Measurements from ENCODE around the gene SRGAP3.

Gene SRGAP3

DNA sequence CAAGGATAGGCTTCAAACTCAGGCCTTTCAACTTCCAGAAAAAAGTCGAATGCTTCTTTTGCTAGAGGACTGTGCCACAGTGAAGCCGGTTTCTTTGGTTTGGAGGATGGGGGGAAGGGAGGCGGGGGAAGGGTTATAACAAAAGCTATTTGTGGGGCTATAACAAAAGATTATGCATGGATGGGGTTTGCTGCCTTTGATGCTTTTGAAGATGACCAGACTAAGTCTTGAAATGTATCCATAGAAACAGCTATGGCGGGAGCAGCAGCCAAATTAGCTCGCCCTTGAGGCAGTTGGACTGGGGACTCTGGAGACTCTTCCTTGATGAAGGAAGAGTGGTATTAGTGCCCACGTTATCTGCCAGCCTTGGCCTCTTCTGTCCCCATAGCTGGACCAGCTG is 47.5 kb downstream of the SRGAP3 start:
- DNase-seq (ENCODE audit: low read depth in 3 of 3) = no peak

- DNase-seq (ENCODE audit: low read depth in 3 of 3) = no peak
Measured at GRCh38 chr3:9201266-9201665, 48.2 kb downstream of the SRGAP3 start.

GRCh38 chr3:9199775-9200174 is 49.7 kb downstream of the SRGAP3 start:
- DNase-seq (ENCODE audit: low read depth in 3 of 3) = no peak

DNA sequence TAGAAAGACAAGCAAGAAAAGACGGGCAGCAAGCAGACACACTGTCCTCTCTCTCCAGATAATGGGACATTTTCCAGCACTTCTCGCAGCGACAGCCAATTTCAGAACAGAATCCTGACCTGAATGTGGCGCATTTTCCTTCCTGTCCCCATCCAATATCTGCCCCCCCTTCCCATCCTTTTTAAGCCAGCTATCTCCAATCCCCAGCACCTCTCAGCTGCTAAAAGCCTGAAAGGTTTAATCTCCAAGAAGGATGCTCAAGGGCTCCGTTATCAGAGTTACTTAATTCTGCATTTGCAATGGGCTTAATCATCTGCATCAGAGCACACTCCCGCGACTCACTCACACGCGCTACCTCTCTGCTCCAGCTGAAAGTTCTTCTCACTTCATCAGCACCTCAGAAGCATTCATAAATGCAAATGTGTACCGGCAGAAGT is 50.5 kb downstream of the SRGAP3 start:
- DNase-seq (ENCODE audit: low read depth in 3 of 3) = no peak

DNA sequence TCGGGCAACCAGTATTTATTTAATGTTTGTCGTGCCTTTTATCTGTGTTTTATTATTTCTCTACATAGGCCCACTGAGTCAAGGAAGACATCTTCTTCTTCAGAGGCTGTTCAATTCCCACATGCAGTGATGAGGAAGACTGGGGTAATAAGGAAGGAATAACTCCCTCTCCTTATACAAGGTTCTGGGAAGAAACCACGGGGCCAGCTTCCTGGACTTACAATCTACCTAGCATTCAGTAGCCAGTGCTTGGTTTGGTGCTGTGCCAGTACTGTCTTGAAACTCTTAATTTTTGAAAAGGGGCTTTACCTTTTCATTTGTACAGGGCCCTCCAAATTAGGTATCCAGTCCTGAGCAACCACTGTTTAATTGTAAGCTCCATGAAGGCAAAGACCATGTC is 51.2 kb downstream of the SRGAP3 start:
- DNase-seq (ENCODE audit: low read depth in 3 of 3) = no peak

DNA sequence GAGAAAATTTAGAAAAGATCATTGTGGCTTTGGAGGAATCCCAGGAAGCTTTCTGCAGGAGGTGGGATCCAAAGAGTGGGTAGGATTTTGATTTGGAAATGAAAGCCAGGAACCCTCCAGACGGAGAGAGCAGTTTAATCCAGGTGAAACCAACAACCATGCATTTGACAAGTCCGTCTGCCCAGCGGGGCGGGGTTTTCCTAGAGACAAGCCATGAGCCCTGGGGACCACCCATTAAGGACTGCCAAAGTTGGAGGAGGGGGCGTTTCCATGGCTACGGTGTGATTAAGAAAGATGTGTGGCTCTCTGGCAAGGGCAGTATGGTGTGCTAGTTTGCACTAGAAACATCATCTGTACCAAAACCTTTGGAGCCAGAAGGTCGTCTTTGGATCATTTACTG is 53.4 kb downstream of the SRGAP3 start:
- DNase-seq (ENCODE audit: low read depth in 3 of 3) = no peak

GRCh38 chr3:9195390-9195789 is 54.1 kb downstream of the SRGAP3 start:
- no peak for DNase-seq (ENCODE audit: low read depth in 3 of 3)

DNA sequence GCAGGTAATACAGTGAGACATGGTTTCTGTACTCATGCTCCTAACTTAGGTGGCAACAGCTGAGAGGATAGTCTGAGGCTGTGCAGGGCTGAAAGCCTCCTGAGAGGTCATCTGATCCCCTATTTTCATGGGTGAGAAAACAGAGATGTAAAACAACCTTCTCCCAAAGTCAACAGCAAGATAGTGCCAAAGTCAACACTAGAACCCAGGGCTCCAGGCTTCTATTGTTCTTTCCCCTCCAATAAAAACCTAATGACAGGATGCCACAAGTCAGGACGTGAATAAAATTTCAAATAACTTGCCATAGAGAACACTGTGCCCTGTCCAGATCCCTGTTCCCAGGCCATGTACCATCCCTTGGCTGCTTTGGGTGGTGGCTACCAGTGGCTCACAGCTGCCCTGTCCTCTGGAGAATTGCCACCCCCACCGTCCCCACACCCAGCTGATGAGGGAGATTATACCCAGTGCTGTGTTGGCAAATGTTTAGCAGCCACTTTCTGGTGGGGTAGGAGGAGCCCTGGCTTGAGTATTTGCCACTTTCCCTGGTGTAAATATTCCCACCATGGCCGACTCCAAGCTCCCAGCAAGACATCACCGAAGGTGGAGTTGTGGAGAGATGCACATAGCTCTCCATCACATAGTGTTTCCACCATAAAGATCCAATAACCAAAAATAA is 54.8 kb downstream of the SRGAP3 start:
- no peak for DNase-seq (ENCODE audit: low read depth in 3 of 3)

- DNase-seq (ENCODE audit: low read depth in 3 of 3) = no peak
Measured at GRCh38 chr3:9193633-9194195, 55.7 kb downstream of the SRGAP3 start.

- DNase-seq (ENCODE audit: low read depth in 3 of 3) = no peak
Measured at GRCh38 chr3:9193211-9193610, 56.2 kb downstream of the SRGAP3 start.

GRCh38 chr3:9192248-9193025 is 57.0 kb downstream of the SRGAP3 start:
- no peak for DNase-seq (ENCODE audit: low read depth in 3 of 3)

- no peak for DNase-seq (ENCODE audit: low read depth in 3 of 3)
Measured at GRCh38 chr3:9190276-9190675, 59.2 kb downstream of the SRGAP3 start.

- DNase-seq (ENCODE audit: low read depth in 3 of 3) = no peak
Measured at GRCh38 chr3:9188583-9188982, 60.9 kb downstream of the SRGAP3 start.

DNA sequence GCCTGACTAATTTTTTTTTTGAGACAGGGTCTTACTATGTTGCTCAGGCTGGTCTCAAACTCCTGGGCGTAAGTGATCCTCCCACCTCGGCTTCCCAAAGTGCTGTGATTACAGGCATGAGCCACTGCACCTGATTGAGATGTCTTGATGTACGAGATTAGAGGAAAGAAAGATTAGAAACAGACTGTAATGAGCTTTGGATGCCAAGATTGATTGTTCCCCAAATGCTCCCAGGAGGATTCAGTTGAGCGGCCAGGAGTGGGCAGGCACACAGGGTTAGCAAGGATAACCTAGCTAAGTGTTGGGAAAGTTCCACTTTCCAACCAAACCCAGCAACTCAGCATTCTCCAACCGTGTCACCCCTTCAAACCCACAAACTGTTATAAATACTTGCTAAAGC is 63.7 kb downstream of the SRGAP3 start:
- no peak for DNase-seq (ENCODE audit: low read depth in 3 of 3)

GRCh38 chr3:9185046-9185445 is 64.4 kb downstream of the SRGAP3 start:
- no peak for DNase-seq (ENCODE audit: low read depth in 3 of 3)

DNA sequence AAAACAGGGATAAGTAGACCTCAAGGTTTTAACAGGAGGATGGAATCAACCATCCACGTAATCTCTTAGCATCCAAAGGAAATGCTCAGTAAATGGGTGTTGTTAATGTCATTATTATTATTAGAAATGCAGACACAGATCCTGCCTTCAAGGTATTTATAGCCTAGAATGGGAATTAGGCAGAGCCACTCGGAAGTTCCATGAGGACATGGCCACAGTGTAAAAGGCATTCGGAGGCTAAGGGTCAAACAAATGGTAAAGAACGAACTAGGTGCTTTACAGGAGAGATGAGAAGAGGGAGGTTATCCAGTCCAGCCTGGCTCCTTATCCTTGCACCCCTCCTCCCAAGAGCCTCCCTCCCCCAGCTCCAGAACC is 65.0 kb downstream of the SRGAP3 start:
- no peak for DNase-seq (ENCODE audit: low read depth in 3 of 3)

DNA sequence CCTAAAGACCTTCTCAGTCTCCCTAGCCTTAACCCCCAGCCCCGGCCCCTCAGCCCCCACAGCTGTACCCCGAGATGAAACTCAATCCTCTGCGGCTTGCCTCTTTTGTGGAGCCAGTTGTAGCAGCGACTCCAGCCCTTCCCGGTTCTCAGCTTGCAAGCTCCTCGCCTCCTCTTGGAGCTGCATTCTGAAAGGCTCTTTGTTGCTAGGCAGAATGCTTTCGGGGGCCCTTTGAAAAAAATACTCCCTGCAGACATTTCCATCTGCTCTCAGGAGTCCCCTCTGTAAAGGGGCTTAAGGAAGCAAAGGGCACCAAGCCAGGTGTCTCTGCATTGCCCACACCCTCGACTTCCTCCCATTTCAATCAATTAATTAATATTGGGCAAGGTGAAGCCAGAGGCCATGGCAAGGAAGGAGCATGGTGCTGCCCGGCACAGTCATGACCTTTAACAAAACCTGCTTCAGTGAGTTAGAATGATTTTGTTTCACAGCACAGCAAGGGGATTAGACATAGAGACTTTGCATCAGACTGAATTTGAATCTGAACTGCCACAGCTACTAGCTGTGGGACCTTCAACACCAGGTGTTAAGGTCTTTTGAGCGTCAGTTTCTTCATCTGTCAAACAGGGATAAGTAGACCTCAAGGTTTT is 65.5 kb downstream of the SRGAP3 start:
- no peak for DNase-seq (ENCODE audit: low read depth in 3 of 3)

DNA sequence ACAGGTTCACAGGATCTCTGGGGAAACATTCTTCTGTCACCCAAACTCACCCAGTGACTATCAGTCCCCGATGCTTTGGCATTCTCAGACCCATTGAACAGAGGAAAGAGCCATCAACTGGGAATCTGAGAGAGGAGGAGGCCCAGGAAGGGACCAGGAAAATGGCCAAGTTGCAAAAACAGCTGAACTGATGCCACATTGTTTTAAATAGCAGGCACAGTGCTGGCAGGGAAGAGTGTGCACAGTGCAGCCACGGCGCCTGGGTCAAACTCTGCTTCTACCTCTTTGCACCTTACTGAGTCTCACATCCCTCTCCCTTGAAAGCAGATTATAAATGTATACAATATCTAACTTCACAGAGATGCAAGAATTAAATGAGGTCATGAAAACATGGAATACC is 66.4 kb downstream of the SRGAP3 start:
- DNase-seq (ENCODE audit: low read depth in 3 of 3) = no peak

DNA sequence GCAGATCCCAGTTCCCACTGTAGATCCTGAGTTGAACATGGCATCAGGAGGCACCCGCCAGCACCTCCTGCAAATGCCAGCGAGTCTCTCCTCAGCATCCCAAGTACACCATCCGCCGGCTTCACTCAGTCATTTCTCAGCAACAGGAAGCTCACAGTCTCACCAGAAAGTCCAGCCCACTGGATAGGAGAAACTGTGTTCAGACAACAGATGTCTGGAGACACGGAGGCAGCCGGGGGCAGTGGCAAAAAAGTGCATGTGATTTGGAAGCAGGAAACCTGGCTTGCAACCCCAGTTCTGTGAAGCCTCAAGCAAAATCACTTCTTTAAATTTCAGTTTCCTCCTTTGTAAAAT is 68.7 kb downstream of the SRGAP3 start:
- no peak for DNase-seq (ENCODE audit: low read depth in 3 of 3)

DNA sequence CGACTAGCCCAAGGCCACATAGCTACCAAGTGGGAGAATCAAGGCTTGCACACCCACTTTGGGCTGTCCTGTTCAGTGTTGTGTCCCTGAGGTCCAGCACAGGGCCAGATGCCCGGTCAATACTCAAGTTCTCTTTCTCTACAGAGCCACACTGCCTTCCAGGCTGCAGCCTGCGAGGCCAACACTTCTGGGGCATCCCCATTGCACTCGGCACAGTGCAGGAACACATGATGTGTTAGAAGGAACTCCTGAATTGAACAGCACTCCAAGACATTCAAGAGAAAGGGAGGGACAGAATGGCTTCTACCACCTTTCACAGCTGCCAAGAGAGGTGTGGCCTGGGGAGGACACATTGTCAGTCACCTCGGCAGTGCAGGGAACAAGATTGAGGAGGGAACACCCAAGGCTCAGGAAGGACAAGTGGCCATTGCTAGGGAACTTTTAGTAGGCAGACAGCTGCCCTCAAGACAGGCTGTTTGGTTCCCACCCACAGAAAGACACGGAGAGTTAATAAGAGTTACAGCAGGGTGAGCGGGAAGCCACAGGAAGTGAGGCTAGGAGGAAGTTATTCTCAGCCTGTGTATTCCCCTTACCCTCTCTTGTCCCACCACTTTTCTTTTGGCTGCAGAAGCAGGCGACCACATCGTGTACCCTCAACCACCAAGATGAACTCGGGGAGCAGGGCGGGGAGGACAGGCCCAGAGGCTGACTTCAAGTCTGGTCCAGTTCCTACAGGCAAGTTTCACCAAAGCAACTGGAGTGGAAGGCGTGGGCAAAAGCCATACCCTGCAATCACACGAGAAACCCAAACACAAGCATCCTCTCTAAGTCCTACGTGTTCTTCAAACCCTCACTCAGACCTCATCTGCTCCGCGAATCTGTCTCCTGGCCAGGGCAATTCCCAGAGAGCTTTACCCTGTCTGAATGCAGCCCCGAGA is 69.4 kb downstream of the SRGAP3 start:
- DNase-seq (ENCODE audit: low read depth in 3 of 3) = no peak

DNA sequence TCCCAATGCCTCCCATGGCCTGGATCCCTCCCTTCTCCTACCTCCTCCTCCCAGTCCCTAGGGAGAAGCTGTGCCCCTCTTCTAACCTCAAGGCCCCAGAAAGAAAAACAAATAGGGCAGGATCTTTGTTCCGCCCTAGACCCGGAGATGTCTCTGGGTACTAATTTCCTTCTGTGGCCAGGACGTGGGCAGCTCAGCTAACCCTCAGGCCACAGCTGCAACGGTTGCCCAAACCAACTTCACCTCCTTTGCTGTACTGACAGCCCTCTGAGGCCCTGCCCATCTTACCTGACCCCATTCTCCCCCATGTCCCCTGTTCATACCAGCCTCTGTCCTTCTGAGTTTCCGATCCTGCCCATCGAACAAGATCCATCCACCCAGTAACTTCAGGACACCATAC is 70.7 kb downstream of the SRGAP3 start:
- DNase-seq (ENCODE audit: low read depth in 3 of 3) = no peak

GRCh38 chr3:9175421-9175820 is 74.0 kb downstream of the SRGAP3 start:
- DNase-seq (ENCODE audit: low read depth in 3 of 3) = no peak

Data from stimulated activated CD4-positive, alpha-beta T cell treated with anti-CD3 and anti-CD28 coated beads, TNF-alpha, amount 100 ng/mL, for 48 hours (primary cell).